GM12864 (cell line): Measurements from ENCODE around the gene GNB1L.

ENCODE experiments used
- DNase-seq: peaks from one replicate; pipeline ENCODE4 v3.0.0-alpha.2; 2011; ENCODE audit warnings: low read depth
- H3K4me3 ChIP-seq: 2 replicates; pipeline ENCODE4 v1.5.1; 2011; ENCODE audit warnings: mild to moderate bottlenecking, low read depth, low read length, control low read depth
- CTCF ChIP-seq: IDR thresholded peaks from 2 replicates; pipeline ENCODE4 v1.5.1; 2011; ENCODE audit warnings: low read depth, mild to moderate bottlenecking, moderate library complexity, low read length, control low read depth, inconsistent platforms; ENCODE audit errors: missing control alignments

GNB1L gene

GRCh38 chr22:19762568-19763457, 91.9 kb downstream of the GNB1L start:
- H3K4me3 ChIP-seq = no peak overlapping the region
- no peak for TF ChIP-seq CTCF
- no peak for DNase-seq

GRCh38 chr22:19761725-19762567, 92.7 kb downstream of the GNB1L start:
- no peak for DNase-seq
- TF ChIP-seq CTCF = no peak
- no peak overlapping the region for H3K4me3 ChIP-seq

GRCh38 chr22:19760951-19761724, 93.5 kb downstream of the GNB1L start:
- no peak for DNase-seq
- no peak overlapping the region for H3K4me3 ChIP-seq
- TF ChIP-seq CTCF = no peak

GRCh38 chr22:19760058-19760950, 94.4 kb downstream of the GNB1L start, which contains the start of gene TBX1:
TSS of gene TBX1 (plus strand) at chr22:19760778. CDS start at chr22:19760844, 66 bp downstream.
- no peak within 1 kb of the TSS for H3K4me3 ChIP-seq
- no peak for DNase-seq
- no peak for TF ChIP-seq CTCF

- DNase-seq = no peak
- H3K4me3 ChIP-seq = no peak overlapping the region
- TF ChIP-seq CTCF = no peak
Measured at GRCh38 chr22:19759427-19760057, 95.1 kb downstream of the GNB1L start.
